H4 (cell line): ENCODE data around the gene ASPSCR1. TPM values are rescaled to one million over a fixed set of nuclear protein-coding genes. Genes with fewer than 3 reads are reported as not detected.
A peak's percentile ranks its signal among the peaks of the same experiment; 100 is the strongest.

Experiments used
- DNase-seq: peaks from one replicate; pipeline ENCODE4 v3.0.0-alpha.2; 2015; ENCODE audit warnings: low spot score
- total RNA-seq: library from RNA; depleted of rRNA; stranded (reverse); fragments of >200 nt; shearing (Covaris generic); gene quantifications from 2 replicates; pipeline ENCODE4 v1.2.3, GENCODE V29; 2014

Gene ASPSCR1
- total RNA-seq, 1 experiment from 2014 or later = 24.9 TPM

DNA sequence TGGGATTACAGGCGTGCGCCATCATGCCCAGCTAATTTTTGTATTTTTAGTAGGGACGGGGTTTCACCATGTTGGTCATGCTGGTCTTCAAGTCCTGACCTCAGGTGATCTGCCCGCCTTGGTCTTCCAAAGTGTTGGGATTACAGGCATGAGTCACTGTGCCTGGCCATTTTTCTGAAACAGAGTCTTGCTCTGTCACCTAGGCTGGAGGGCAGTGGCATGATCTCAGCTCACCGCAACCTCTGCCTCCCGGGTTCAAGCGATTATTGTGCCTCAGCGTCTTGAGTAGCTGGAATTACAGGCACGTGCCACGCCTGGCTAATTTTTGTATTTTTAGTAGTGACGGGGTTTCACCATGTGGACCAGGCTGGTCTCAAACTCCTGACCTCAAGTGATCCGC, 4.1 kb downstream of the ASPSCR1 start:
- peak; percentile 66 for DNase-seq

DNA sequence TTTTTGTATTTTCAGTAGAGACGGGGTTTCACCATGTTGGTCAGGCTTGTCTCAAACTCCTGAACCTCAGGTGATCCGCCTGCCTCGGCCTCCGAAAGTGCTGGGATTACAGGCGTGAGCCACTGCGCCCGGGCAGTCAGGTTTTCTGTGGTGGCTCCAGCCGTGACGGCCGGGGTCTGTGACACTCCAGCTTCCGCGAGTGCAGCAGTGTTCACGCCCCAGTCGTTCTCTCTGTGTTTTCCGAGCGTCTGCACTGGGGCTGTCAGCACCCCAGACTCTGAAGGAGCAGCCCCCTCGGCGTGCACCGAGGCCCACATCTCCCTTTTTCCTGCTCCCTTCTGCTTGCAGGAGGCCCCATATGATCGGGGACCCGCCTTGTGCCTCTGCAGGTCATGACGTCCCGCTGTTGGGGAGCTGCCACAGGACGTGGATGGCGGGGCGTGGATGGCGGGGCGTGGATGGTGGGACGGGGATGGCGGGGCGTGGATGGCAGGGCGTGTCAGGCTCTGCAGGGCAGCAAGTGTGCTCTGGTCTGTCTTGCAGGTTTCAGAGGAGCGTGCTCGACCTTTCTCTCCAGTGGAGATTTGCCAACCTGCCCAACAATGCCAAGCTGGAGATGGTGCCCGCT, 5.7 kb downstream of the ASPSCR1 start:
- no peak for DNase-seq

DNA sequence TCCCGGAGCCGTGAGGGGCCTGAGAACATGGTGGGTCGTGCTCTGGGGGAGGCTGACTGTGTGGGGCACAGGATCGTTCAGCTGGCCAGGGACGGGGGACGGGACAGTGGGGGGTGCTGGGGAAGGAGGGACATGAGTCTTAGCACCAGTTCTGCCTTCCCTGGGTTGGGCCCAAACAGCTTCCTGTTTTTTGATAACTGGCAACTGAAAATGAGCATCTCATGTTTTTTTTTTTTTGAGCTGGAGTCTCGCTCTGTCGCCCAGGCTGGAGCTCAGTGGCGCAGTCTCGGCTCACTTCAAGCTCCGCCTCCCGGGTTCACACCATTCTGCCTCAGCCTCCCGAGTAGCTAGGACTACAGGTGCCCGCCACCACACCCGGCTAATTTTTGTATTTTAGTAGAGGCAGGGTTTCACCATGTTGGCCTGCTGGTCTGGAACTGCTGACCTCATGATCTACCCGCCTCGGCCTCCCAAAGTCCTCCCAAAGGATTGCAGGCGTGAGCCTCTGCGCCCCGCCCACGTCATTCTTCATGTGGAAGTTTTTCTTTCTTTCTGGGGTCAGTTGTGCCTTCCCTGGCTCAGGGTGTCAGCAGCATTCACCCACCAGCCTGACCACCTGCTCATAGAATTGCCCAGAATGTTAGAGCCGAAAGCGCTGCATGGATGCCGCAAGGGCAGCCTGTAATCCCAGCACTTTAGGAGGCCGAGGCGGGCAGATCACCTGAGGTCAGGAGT, 6.4 kb downstream of the ASPSCR1 start:
- DNase-seq = no peak

DNA sequence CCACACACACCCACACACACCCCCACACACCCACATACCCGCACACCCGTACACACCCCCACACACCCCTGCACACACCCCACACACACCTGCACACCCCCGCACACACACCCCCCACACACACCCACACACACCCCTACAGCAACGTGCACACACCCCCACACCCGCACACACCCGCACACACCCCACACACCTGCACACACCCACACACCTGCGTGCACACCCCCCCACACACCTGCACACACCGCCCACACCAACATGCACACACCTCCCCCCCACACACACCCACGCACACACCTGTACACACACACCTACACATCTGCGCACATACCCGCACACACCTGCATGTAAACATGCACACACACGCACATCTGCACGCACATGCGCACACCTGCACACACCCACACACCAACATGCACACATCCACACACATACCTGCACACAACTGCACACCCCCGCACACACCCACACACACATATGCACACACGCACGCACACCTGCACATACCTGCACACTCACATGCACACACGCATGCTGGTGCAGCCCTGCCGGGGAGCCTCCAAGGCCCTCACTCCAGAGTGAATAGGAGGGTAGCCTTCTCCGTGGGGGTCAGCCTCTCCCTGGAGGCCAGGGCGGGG, 7.5 kb downstream of the ASPSCR1 start:
- DNase-seq = no peak

DNA sequence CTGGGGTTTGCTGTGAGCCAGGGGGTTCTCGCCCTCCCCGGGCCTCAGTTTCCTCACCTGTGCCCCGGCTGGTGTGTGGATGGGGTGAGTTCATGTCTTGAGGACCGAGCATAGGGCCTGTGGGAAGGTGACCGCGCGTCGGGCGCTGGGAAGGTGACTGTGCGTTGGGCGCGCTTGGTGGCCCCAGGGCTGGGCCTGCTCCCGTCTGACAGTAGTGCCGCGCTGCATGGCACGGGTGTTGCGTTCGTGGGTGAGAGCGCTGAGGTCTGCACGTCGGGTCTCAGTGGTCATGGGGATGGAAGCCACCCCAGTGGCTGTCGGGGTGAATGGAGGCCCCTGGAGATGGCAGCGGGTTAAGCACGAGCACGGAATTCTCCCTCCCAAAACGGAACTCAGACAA, 9.2 kb downstream of the ASPSCR1 start:
- no peak for DNase-seq

DNA sequence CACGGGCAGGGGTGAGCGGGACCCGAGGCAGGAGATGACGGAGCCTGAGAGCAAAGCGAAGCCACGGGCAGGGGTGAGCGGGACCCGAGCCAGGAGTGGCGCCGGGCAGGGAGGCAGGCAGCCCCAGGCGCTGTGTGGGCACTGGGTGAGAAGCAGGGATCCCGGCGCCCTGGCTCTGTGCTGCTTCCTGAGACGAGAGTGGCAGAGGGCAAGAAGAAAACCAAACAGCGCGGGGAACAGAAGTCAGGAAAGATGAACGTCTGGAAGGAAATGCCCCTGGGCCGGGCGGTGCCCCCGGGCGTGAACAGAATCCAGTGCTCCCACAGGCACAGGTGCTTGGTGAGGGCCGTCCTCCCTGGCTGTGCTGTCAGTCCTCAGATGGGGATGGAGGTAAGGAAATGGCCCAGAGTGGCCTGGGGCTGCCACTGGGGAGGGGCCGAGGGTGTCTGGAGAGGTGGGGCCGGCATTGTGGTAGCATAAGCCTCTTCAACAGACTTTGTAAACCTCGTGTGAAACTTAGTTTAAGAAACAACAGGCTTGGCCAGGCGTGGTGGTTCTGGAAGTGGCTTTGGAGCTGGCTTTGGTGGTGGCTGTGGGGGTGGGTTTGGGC, 9.8 kb downstream of the ASPSCR1 start:
- DNase-seq = no peak

DNA sequence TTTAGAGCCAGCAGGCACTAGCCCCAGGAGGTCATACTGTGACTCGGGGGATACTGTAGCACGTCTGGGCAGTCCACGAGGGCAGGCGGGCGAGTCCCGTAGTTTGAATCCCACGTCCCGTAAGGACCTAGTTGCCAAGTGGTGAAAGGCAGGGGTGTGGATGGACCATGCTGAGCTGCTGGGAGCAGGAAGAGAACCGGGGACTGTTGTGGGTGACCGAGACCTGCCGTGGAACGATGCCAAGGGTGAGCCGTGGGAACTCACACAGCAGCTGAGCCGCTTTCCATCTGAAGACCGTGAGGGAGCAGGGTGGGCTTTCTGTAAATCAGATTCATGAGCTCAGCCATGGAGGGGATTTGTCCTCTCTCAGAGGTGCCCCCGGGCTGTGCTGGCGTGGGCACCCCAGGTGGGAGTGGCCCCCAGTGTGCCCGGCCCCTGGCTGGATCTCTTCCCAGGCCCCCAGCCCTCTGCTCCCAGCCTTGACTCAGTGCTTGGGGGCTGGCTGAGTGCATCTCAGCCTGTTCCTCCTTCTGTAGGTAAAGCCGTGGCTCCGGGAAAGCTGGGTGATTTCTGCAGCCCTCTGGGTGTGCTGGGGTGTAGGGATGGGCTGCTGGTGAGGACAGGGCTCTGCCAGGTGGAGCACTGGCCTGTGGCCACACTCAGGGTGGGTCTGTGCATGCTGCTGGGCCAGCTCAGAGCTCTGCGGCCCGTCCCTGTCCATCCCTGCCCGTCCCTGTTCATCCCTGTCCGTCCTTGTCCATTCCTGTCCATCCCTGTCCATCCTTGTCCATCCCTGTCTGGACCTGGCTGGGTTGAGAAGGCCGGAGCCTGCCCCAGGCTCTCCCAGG, 13.6 kb downstream of the ASPSCR1 start:
- DNase-seq = no peak

DNA sequence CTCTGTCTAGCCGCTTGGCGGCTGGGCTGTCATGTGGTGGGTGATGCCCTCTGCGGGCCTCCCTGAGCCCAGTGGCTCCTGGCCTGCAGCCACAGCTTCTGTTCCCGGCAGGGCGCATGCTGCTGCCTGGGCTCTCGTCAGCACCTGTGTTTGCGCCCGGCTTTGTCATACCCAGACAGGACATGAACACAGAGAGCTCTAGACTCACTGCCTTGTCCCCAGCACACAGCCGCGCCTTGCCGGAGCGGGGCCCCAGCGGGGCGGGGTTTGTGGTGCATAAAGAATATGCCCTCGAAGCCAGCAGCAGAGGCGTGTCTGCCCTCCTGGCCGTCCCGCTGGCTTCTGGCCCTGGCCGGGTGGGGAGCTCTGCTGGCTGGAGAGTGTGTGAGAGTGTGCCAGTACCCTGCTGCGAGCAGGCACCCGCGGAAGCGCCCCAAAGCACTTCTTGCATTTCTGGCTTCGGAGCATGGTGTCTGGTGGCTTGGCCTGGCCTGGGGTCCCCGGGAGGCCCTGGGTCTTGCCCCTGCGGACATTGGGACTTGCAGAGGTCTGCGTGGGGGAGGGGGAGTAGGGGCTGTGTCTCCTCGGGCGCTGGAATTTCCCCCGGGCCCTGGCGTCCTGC, 14.4 kb downstream of the ASPSCR1 start:
- DNase-seq = peak; percentile 91

DNA sequence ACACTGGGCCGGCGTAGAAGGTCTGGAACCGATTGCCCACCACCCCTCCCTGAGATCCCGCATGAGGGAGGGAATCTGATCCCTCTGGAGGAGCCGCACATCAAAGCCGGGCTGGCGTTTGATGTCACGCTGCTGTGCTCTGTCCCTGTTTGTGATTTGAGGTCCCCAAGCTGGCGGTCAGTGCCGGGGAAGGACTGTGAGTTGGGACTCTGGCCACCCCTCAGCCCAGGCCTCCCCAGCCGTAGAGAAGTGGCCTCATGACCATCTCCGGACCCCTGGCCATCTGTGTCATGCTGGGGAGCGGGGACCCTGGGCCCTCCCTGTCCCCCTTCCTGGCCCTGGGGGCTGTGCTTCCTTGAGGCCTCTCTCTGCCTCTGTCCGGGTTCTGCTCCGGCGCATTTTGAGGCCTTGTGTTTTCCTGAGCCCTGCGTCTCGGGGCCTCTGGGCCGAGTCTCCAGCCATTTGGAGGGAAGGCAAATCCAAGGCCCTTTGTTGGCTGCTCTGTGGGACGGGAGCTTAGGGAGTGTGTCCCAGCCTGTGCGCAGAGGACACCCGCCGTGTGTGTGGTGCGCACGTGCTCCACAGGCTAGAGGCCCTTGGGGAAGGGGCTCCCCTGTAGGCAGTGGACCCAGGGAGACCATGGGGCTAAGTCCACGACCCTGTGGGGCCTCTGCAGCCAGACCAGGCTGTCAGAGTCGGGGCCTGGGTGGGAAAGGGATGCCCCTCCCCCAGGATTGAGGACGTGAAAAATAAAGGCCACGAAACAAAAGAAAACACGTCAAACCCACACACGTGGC, 15.1 kb downstream of the ASPSCR1 start:
- DNase-seq = no peak

DNA sequence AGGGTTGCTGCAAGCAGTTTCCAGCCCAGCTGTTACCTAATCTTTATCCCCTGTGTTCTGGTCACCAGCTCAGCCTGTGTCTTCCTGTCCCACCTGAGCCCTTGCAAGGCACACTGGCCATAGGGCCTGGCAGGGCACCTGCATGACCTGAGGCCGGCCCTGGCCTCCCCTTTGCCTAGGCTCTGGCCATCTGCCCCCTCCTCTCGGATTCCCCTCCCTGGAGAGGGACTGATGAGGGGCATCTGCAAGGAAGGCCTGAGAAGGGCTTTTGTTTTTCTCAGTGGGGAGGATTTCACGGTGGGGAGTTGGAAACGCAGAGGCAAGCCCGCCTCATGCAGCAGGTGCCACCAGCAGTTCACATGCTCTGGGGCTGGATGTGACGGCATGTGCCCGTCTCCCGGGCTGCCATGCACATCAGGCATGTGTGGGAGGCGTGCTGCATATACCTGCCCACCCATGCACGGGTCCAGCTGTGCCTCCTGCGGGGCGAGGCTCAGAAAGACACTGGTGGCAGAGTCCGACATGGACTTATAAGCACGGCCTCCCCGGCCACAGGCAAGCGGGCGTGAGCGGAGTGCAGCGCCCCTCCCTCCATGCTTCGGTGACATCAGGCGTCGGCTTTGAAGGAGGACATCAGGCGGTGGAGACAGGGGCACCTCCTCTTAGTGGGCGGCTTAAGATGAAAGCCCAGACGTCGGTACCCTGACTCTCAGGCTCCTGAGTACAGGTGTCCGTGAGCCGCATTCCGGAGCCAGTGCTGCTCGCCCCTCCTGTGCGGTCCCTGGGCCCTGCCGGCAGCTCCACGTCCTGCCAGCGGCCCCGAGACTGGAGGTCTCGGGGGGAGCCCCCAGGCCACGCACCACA, 16.5 kb downstream of the ASPSCR1 start:
- no peak for DNase-seq

DNA sequence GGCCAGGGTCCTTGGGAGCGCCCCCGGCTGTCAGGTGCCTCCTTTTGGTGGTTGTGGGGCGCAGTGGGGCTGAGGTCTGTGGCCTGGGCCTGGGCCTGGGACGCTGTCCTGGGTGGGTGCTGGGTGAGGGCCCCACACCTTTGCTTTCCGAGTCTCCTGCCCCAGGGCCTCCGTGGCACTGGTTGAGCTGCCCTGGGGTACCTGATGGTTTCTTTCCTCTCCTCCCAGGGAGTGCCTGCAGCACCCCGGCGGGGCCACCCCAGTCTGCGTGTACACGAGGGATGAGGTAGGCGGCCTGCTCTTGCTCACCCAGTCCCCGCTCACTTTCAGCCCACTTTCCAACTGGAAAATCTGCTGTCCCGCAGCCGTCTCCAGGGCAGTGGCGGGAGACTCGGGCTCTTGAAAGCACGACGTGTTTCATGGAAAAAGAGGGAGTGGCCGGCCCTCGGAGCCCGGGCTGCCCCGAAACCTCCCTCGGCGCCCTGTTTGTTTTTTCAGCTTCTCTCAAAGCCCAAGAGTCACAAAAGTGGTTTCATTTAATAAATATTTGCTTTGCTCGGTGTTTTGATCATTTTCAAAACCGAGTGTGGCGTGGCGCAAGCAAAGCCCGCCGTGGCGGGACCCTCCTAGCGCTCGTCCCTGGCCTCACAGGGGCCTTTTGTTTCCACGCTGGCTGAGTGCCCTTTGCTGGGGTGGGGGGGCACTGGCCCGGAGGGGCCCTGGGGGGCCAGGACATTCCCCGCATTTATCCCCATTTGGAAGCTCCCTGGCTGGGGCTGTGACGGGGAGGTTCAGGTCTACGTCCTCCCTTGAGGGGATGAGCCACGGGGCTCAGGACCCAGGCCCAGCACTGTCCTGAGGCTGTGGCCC, 17.4 kb downstream of the ASPSCR1 start:
- DNase-seq = no peak

DNA sequence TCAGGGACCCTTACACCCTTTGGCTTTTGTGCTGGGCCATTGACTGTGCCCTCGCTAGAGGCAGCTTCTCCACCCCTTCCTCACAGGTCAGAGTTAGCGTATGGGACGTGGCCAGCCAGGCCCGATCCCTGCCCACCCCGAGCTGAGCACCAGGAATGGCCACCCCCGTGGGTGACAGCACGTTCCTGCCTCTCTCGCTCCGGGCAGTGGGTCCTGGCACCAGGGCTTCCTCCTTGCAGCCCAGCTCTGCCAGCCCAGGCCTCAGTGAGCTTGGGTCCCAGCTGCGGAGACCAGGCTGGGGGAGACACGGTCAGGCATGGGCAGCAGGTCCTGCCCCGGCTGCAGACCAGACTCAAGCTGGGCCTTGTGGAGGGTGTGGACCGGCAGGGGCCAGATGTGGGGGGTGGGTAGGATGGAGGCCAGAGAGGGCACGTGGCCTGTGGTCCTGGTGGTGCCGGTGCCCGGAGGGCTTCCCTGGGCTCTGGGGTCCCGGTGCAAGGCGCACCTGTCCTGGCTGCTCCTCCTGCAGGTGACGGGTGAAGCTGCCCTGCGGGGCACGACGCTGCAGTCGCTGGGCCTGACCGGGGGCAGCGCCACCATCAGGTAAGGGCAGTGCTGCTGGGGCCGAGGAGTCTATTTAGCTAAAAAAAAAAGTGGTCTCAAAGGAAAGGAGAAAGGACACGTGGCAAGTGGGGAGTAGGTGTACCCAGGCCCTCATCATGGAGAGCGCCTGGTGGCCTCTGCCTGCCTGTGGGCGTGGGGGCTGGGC, 18.2 kb downstream of the ASPSCR1 start:
- no peak for DNase-seq

DNA sequence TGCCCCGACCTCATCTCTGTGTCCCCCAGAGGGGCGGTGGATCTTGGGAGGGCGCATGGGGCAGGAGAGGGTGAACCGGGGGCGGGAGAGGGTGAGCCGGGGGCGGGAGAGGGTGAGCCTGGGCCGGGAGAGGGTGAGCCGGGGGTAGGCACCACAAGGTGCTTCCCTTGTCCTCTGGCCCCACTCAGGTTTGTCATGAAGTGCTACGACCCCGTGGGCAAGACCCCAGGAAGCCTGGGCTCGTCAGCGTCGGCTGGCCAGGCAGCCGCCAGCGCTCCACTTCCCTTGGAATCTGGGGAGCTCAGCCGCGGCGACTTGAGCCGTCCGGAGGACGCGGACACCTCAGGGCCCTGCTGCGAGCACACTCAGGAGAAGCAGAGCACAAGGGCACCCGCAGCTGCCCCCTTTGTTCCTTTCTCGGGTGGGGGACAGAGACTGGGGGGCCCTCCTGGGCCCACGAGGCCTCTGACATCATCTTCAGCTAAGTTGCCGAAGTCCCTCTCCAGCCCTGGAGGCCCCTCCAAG, 18.9 kb downstream of the ASPSCR1 start:
- no peak for DNase-seq

DNA sequence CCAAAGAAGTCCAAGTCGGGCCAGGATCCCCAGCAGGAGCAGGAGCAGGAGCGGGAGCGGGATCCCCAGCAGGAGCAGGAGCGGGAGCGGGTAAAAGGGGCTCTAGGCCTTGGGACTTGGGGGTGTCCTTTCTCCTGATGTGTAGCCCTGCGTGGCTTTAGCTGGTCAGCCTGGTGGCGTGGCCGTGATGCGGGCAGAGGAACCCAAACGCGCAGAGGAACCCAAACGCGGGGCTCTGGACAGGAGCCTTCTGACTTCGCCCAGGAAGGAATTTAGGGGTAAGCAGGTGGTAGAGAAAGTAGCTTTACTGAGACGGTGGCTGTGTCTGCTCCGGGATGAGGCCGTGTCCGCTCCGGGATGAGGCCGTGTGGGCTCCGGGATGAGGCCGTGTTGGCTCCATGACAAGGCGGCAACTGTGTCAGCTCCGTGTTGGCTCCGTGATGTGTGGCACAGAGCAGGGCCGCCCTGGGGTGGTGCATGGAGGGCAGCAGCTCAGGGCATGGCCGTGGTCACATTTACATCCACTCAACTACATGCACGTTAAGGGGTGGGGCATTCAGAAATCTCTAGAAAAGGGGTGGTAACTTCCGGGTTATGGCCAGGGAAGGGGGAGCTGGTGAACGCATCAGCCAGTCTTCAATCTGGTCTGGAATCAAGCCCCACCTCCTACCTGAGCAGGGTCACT, 19.5 kb downstream of the ASPSCR1 start:
- DNase-seq = no peak

DNA sequence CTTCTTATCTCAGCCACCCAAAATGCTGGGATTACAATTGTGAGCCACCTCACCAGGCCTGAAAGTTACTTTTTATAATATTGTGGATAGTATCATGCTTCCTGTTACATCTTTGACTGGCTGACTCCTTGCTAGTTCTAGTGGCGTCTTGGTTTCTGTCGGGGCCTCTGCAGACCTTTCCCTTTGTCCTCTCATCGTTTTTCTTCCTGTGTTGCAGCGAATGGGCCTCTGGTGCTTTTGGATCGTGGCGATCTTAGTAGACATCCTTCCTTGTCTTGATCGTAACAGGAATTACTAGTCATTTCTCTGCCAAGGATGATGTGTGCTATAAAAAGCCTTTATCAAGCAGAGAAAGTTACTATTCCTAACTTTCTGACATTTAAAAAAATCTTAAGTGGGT, 20.8 kb downstream of the ASPSCR1 start:
- DNase-seq = no peak

DNA sequence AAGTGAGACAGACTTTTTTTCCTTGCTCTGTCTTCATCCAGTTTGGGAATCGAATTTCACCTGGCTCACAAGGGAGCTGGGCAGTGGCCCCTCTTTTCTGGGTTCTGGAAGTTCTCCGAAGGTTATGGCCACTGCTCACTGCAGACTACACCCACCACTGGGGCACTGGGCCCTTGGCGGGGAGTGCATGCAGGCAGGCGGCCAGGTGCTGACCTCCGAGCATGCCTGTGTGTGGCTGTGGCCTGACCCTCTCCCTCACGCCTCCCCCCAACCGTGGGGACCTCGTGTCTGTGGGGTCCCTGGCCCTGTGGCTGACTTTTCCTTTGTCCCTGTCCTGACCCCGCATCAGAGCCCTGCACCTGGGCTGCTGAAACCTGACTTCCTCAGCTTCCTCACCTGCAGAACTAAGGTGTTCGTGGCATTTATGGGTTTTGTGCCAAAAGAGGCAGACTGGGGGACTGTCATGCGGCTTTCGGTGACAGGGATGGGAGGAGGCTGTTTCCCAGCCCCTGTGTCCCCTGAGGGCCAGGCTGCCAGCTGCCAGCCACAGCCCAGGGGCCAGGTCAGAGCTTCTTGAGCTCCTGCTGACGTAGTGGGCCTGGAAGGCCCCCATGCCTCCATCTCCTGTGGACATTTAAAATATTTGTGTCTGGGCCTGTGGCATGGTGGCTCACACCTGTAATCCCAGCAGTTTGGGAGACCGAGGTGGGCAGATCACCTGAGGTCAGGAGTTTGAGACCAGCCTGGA, 21.4 kb downstream of the ASPSCR1 start:
- DNase-seq = no peak
